Karpas-422 (cell line): ENCODE measurements around the gene SKIC2. TPM values are rescaled to one million over a fixed set of nuclear protein-coding genes. Genes with fewer than 3 reads are reported as not detected.

Source experiments
- DNase-seq: peaks from one replicate; pipeline ENCODE4 v3.0.0-alpha.2; 2015
- H2AFZ ChIP-seq: fragments of 200-600 bp; sonication (generic); 2 replicates; pipeline ENCODE4 v1.6.1; 2014; ENCODE audit warnings: antibody characterized with exemption, low read length, mixed read lengths
- H3K27ac ChIP-seq: fragments of 200-600 bp; sonication (generic); 2 replicates; pipeline ENCODE4 v1.5.1; 2014; ENCODE audit warnings: mild to moderate bottlenecking, low read length, moderate library complexity
- H3K27me3 ChIP-seq: fragments of 200-600 bp; sonication (generic); 2 replicates; pipeline ENCODE4 v1.6.1; 2014; ENCODE audit warnings: low read length, mixed read lengths
- H3K36me3 ChIP-seq: fragments of 200-600 bp; sonication (generic); 2 replicates; pipeline ENCODE4 v1.6.1; 2014; ENCODE audit warnings: low read length, mixed read lengths; ENCODE audit not compliant: insufficient read depth
- H3K4me1 ChIP-seq: fragments of 200-600 bp; sonication (generic); 2 replicates; pipeline ENCODE4 v1.6.1; 2014; ENCODE audit warnings: mild to moderate bottlenecking, low read length, mixed read lengths
- H3K4me2 ChIP-seq: fragments of 200-600 bp; sonication (generic); 2 replicates; pipeline ENCODE4 v1.6.1; 2014; ENCODE audit warnings: low read length, low read depth, mild to moderate bottlenecking; ENCODE audit not compliant: poor library complexity, severe bottlenecking
- H3K4me3 ChIP-seq: fragments of 200-600 bp; sonication (generic); 2 replicates; pipeline ENCODE4 v1.5.1; 2014; ENCODE audit warnings: mild to moderate bottlenecking, antibody characterized with exemption, low read length, mixed read lengths
- H3K79me2 ChIP-seq: fragments of 200-600 bp; sonication (generic); 2 replicates; pipeline ENCODE4 v1.6.1; 2014; ENCODE audit warnings: mild to moderate bottlenecking, low read length, mixed read lengths
- H3K9ac ChIP-seq: fragments of 200-600 bp; sonication (generic); 2 replicates; pipeline ENCODE4 v1.6.0; 2014; ENCODE audit warnings: low read length
- H3K9me2 ChIP-seq: fragments of 200-600 bp; sonication (generic), shearing (Covaris generic); replicated peaks from 2 replicates; pipeline ENCODE4 v1.6.0; 2014; ENCODE audit warnings: mild to moderate bottlenecking, low read length, moderate library complexity; ENCODE audit not compliant: insufficient read depth
- H3K9me3 ChIP-seq: fragments of 300-700, 200-600 bp; sonication (generic); 2 replicates; pipeline ENCODE4 v1.6.1; 2014; ENCODE audit warnings: low read length, mixed read lengths
- H4K20me1 ChIP-seq: fragments of 200-600 bp; sonication (generic); 2 replicates; pipeline ENCODE4 v1.6.1; 2014; ENCODE audit warnings: mild to moderate bottlenecking, antibody characterized with exemption, low read length, low read depth; ENCODE audit not compliant: insufficient read depth
- total RNA-seq: library from RNA; depleted of rRNA; stranded (reverse); fragments of >200 nt; shearing (Covaris generic); gene quantifications from 2 replicates; pipeline ENCODE4 v1.2.3, GENCODE V29; 2014; ENCODE audit warnings: low replicate concordance

SKIC2 gene
- total RNA-seq, 1 experiment from 2014 or later = 43.7 TPM

GRCh38 chr6:31935021-31935420 lies 24.0 kb upstream of the SKIC2 start:
- no peaks in the 10 kb centered on the region for H3K79me2 ChIP-seq
- no peak overlapping the region for H3K27ac ChIP-seq
- H3K36me3 ChIP-seq = no peaks in the 10 kb centered on the region
- no peaks in the 10 kb centered on the region for H3K9me2 ChIP-seq
- no peak for DNase-seq
- H3K27me3 ChIP-seq = no peaks in the 10 kb centered on the region
- no peak overlapping the region for H2AFZ ChIP-seq
- no peaks in the 10 kb centered on the region for H3K9me3 ChIP-seq
- H3K4me1 ChIP-seq = peaks cover under 1% of the 10 kb centered on the region; the same call in 1 of the 2 replicates
- H4K20me1 ChIP-seq = no peaks in the 10 kb centered on the region
- no peak overlapping the region for H3K4me2 ChIP-seq
- no peak overlapping the region for H3K9ac ChIP-seq
- H3K4me3 ChIP-seq = no peak overlapping the region

DNA sequence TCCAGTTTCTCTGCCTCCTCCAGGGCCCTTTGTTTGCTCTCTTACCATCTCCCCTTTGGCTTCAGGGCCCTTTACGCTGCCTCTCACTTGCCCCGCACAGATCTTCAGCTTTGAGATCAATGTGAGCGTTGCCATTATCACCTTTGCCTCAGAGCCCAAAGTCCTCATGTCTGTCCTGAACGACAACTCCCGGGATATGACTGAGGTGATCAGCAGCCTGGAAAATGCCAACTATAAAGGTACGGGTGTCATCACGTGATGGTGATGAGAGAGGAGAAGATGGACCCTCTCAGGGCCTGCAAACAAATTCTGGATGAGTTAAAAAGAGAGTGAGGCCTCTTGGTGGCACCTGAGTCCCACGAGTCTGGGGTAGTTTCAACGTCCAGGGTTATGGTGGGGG lies 23.2 kb upstream of the SKIC2 start:
- Histone ChIP-seq H3K9ac (no peak overlapping the region), H3K27ac (no peak overlapping the region), H3K36me3 (no peaks in the 10 kb centered on the region), H3K9me3 (no peaks in the 10 kb centered on the region), H2AFZ (no peak overlapping the region), H3K9me2 (no peaks in the 10 kb centered on the region), H3K4me2 (no peak overlapping the region), H3K79me2 (no peaks in the 10 kb centered on the region), H3K27me3 (no peaks in the 10 kb centered on the region), H4K20me1 (no peaks in the 10 kb centered on the region), H3K4me1 (peaks cover 4% of the 10 kb centered on the region; the same call in 1 of the 2 replicates), H3K4me3 (no peak overlapping the region)
- no peak for DNase-seq

GRCh38 chr6:31940256-31940664 lies 18.7 kb upstream of the SKIC2 start:
- no peak overlapping the region for H2AFZ ChIP-seq
- no peaks in the 10 kb centered on the region for H3K9me2 ChIP-seq
- H3K36me3 ChIP-seq = no peaks in the 10 kb centered on the region
- H3K27me3 ChIP-seq = no peaks in the 10 kb centered on the region
- no peak overlapping the region for H3K4me2 ChIP-seq
- H3K27ac ChIP-seq = no peak overlapping the region
- DNase-seq = peak; percentile 39
- H4K20me1 ChIP-seq = no peaks in the 10 kb centered on the region
- no peak overlapping the region for H3K4me3 ChIP-seq
- no peaks in the 10 kb centered on the region for H3K9me3 ChIP-seq
- no peak overlapping the region for H3K9ac ChIP-seq
- peaks cover 4% of the 10 kb centered on the region; the same call in 1 of the 2 replicates for H3K4me1 ChIP-seq
- H3K79me2 ChIP-seq = no peaks in the 10 kb centered on the region

DNA sequence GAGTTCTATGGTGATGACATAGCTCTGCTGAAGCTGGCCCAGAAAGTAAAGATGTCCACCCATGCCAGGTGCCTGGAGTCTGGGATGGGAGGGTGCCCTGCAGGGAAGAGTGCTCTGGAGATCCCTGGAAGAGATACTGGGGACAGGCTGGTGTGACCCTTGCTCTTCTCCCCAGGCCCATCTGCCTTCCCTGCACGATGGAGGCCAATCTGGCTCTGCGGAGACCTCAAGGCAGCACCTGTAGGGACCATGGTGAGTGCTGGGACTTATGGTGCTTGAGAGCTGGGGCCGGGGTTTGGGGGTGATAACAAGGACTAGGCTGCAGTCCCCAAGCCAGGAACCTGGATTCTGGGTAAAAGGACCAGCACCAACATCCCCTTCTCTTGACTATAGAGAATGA lies 15.2 kb upstream of the SKIC2 start:
- Histone ChIP-seq H3K27ac (no peak overlapping the region), H2AFZ (no peak overlapping the region), H4K20me1 (no peaks in the 10 kb centered on the region), H3K9me2 (no peaks in the 10 kb centered on the region), H3K27me3 (no peaks in the 10 kb centered on the region), H3K4me3 (no peak overlapping the region), H3K79me2 (no peaks in the 10 kb centered on the region), H3K36me3 (no peaks in the 10 kb centered on the region), H3K9me3 (no peaks in the 10 kb centered on the region), H3K4me2 (no peak overlapping the region), H3K4me1 (peaks cover 4% of the 10 kb centered on the region; the same call in 1 of the 2 replicates), H3K9ac (no peak overlapping the region)
- no peak for DNase-seq

- Histone ChIP-seq H3K79me2 (no peaks in the 10 kb centered on the region), H3K4me3 (no peak overlapping the region), H2AFZ (no peak overlapping the region), H3K9ac (no peak overlapping the region), H3K27ac (no peak overlapping the region), H3K27me3 (no peaks in the 10 kb centered on the region), H3K36me3 (no peaks in the 10 kb centered on the region), H4K20me1 (no peaks in the 10 kb centered on the region), H3K4me2 (no peak overlapping the region), H3K9me3 (no peaks in the 10 kb centered on the region), H3K9me2 (no peaks in the 10 kb centered on the region), H3K4me1 (peaks cover 3% of the 10 kb centered on the region; the same call in 1 of the 2 replicates)
- DNase-seq = no peak
These were observed 13.8 kb upstream of the SKIC2 start for GRCh38 chr6:31945154-31945506.

DNA sequence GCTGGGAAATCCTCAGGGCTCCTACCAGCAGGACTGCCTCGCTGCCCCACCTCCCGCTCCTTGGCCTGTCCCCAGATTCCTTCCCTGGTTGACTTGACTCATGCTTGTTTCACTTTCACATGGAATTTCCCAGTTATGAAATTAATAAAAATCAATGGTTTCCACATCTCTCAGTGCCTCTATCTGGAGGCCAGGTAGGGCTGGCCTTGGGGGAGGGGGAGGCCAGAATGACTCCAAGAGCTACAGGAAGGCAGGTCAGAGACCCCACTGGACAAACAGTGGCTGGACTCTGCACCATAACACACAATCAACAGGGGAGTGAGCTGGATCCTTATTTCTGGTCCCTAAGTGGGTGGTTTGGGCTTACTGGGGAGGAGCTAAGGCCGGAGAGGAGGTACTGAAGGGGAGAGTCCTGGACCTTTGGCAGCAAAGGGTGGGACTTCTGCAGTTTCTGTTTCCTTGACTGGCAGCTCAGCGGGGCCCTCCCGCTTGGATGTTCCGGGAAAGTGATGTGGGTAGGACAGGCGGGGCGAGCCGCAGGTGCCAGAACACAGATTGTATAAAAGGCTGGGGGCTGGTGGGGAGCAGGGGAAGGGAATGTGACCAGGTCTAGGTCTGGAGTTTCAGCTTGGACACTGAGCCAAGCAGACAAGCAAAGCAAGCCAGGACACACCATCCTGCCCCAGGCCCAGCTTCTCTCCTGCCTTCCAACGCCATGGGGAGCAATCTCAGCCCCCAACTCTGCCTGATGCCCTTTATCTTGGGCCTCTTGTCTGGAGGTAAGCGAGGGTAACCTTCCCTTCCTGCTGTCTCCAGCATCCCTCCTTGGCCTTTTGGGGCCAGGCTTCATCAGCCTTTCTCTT lies 13.2 kb upstream of the SKIC2 start, which contains the start of gene CFB:
TSS of gene CFB (plus strand) at position 589 of the 863 bp plus-strand sequence. CDS start at position 716, 127 bp downstream.
- H3K27me3 ChIP-seq = no peaks in the 10 kb centered on the region
- H3K4me3 ChIP-seq = no peak within 1 kb of the TSS
- H3K9me2 ChIP-seq = no peaks in the 10 kb centered on the region
- no peaks in the 10 kb centered on the region for H3K4me1 ChIP-seq
- no peak within 1 kb of the TSS for H3K4me2 ChIP-seq
- no peak within 1 kb of the TSS for H3K9ac ChIP-seq
- no peak within 1 kb of the TSS for H3K27ac ChIP-seq
- no peak within 1 kb of the TSS for H2AFZ ChIP-seq
- H3K79me2 ChIP-seq = no peaks in the 10 kb centered on the region
- no peaks in the 10 kb centered on the region for H3K36me3 ChIP-seq
- no peak for DNase-seq
- no peaks in the 10 kb centered on the region for H4K20me1 ChIP-seq
- H3K9me3 ChIP-seq = no peaks in the 10 kb centered on the region

GRCh38 chr6:31946370-31946885 lies 12.5 kb upstream of the SKIC2 start:
- no peak overlapping the region for H2AFZ ChIP-seq
- H3K79me2 ChIP-seq = no peaks in the 10 kb centered on the region
- no peaks in the 10 kb centered on the region for H3K9me3 ChIP-seq
- no peak for DNase-seq
- H3K4me3 ChIP-seq = no peak overlapping the region
- H3K4me1 ChIP-seq = no peaks in the 10 kb centered on the region
- H3K9me2 ChIP-seq = no peaks in the 10 kb centered on the region
- H3K27me3 ChIP-seq = no peaks in the 10 kb centered on the region
- H3K27ac ChIP-seq = no peak overlapping the region
- 0 out of 2 replicates have a peak, but pooled peaks cover 3% of the 10 kb centered on the region for H3K36me3 ChIP-seq
- H3K9ac ChIP-seq = no peak overlapping the region
- H3K4me2 ChIP-seq = no peak overlapping the region
- H4K20me1 ChIP-seq = no peaks in the 10 kb centered on the region

DNA sequence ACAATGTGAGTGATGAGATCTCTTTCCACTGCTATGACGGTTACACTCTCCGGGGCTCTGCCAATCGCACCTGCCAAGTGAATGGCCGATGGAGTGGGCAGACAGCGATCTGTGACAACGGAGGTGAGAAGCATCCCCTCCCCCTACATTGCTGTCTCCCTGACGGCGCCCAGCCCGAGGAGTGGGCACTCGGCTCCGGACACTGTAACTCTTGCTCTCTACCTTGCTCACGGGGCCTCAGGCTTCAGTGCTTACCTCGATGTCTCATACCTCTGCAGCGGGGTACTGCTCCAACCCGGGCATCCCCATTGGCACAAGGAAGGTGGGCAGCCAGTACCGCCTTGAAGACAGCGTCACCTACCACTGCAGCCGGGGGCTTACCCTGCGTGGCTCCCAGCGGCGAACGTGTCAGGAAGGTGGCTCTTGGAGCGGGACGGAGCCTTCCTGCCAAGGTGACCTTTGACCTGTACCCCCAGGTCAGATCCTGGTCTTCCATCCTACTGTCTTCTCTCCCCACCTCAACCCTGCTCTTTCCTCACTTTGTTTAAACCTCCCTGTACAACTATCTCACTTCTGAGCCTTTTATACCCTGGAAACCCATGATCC lies 11.8 kb upstream of the SKIC2 start:
- H3K9me2 ChIP-seq = no peaks in the 10 kb centered on the region
- no peaks in the 10 kb centered on the region for H3K79me2 ChIP-seq
- H3K4me2 ChIP-seq = no peak overlapping the region
- 0 out of 2 replicates have a peak, but pooled peaks cover 10% of the 10 kb centered on the region for H3K36me3 ChIP-seq
- H3K9me3 ChIP-seq = no peaks in the 10 kb centered on the region
- H3K9ac ChIP-seq = no peak overlapping the region
- H3K4me3 ChIP-seq = no peak overlapping the region
- no peak for DNase-seq
- H3K27me3 ChIP-seq = no peaks in the 10 kb centered on the region
- H4K20me1 ChIP-seq = no peaks in the 10 kb centered on the region
- H3K27ac ChIP-seq = no peak overlapping the region
- H3K4me1 ChIP-seq = no peaks in the 10 kb centered on the region
- no peak overlapping the region for H2AFZ ChIP-seq
